Astrocyte (in vitro differentiated cells and primary cell): ENCODE data around the gene CYP4F3.
"Not testable (repeated sequence)": the region's sequence is repeated elsewhere in the genome, so short reads cannot be mapped to it uniquely, and the experiment has no call there.

Experiments used
- EZH2 ChIP-seq: IDR thresholded peaks from 2 replicates; pipeline ENCODE4 v1.6.1; 2012; ENCODE audit warnings: mild to moderate bottlenecking, low read length, inconsistent platforms; ENCODE audit not compliant: insufficient read depth
- TF ChIP-seq, protein P1 (sequence below): IDR thresholded peaks from 2 replicates; pipeline ENCODE4 v1.5.1; 2011; ENCODE audit warnings: low read depth, mild to moderate bottlenecking, inconsistent platforms, low read length, moderate library complexity; ENCODE audit not compliant: insufficient read depth

GRCh38 chr19:15593766-15594165 is 46.9 kb upstream of the CYP4F3 start:
- TF ChIP-seq, protein P1, sequence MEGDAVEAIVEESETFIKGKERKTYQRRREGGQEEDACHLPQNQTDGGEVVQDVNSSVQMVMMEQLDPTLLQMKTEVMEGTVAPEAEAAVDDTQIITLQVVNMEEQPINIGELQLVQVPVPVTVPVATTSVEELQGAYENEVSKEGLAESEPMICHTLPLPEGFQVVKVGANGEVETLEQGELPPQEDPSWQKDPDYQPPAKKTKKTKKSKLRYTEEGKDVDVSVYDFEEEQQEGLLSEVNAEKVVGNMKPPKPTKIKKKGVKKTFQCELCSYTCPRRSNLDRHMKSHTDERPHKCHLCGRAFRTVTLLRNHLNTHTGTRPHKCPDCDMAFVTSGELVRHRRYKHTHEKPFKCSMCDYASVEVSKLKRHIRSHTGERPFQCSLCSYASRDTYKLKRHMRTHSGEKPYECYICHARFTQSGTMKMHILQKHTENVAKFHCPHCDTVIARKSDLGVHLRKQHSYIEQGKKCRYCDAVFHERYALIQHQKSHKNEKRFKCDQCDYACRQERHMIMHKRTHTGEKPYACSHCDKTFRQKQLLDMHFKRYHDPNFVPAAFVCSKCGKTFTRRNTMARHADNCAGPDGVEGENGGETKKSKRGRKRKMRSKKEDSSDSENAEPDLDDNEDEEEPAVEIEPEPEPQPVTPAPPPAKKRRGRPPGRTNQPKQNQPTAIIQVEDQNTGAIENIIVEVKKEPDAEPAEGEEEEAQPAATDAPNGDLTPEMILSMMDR = not testable (repeated sequence)
- TF ChIP-seq EZH2 = not testable (repeated sequence)
